ENCODE measurements around the gene ARSG. TPM values are rescaled to one million over a fixed set of nuclear protein-coding genes. Genes with fewer than 3 reads are reported as not detected.

The ARSG gene
- total RNA-seq, 2 donors from 2014 or later, result 3.1 to 3.6 TPM

- Histone ChIP-seq H3K36me3 (no peaks in the 10 kb centered on the region), H3K9me3 (no peaks in the 10 kb centered on the region), H3K27ac (peak overlapping the region; percentile 91 to 95), H3K4me3 (no peak overlapping the region), H3K27me3 (no peaks in the 10 kb centered on the region), H3K4me1 (peaks cover 0 to 54% of the 10 kb centered on the region in 2 donors)
- TF ChIP-seq CTCF (IDR thresholded peaks at IDR 0.05), result no peak
- DNase-seq (ENCODE audit: low spot score), result no peak
Observed at GRCh38 chr17:68459037-68459639, 167.8 kb downstream of the ARSG start.

- Histone ChIP-seq H3K9me3 (no peaks in the 10 kb centered on the region), H3K4me3 (no peak overlapping the region), H3K4me1 (peaks cover 0 to 44% of the 10 kb centered on the region in 2 donors), H3K27me3 (no peaks in the 10 kb centered on the region), H3K27ac (peak overlapping the region; percentile 91 to 95), H3K36me3 (no peaks in the 10 kb centered on the region)
- no peak for TF ChIP-seq CTCF (IDR thresholded peaks at IDR 0.05)
- no peak for DNase-seq (ENCODE audit: low spot score)
Observed at GRCh38 chr17:68460146-68460545, 168.9 kb downstream of the ARSG start.

- H3K36me3 ChIP-seq, result no peaks in the 10 kb centered on the region
- H3K27ac ChIP-seq, result peak overlapping the region; percentile 91 to 95
- no peak for TF ChIP-seq CTCF (IDR thresholded peaks at IDR 0.05)
- no peak overlapping the region for H3K4me3 ChIP-seq
- H3K9me3 ChIP-seq, result no peaks in the 10 kb centered on the region
- H3K4me1 ChIP-seq, result peaks cover 0 to 41% of the 10 kb centered on the region in 2 donors
- H3K27me3 ChIP-seq, result no peaks in the 10 kb centered on the region
- DNase-seq (ENCODE audit: low spot score), result no peak
Observed at GRCh38 chr17:68460715-68461114, 169.4 kb downstream of the ARSG start.

GRCh38 chr17:68461122-68461539 lies 169.8 kb downstream of the ARSG start:
- Histone ChIP-seq H3K4me3 (no peak overlapping the region), H3K27me3 (no peaks in the 10 kb centered on the region), H3K4me1 (peaks cover 0 to 41% of the 10 kb centered on the region in 2 donors), H3K9me3 (no peaks in the 10 kb centered on the region), H3K36me3 (no peaks in the 10 kb centered on the region), H3K27ac (peak overlapping the region; percentile 91 to 95)
- no peak for DNase-seq (ENCODE audit: low spot score)
- no peak for TF ChIP-seq CTCF (IDR thresholded peaks at IDR 0.05)

GRCh38 chr17:68461589-68461988 lies 170.3 kb downstream of the ARSG start:
- Histone ChIP-seq H3K4me1 (peaks cover 0 to 41% of the 10 kb centered on the region in 2 donors), H3K9me3 (no peaks in the 10 kb centered on the region), H3K27ac (peak overlapping the region; percentile 91 to 95), H3K4me3 (no peak overlapping the region), H3K27me3 (no peaks in the 10 kb centered on the region), H3K36me3 (no peaks in the 10 kb centered on the region)
- TF ChIP-seq CTCF (IDR thresholded peaks at IDR 0.05), result no peak
- DNase-seq (ENCODE audit: low spot score), result no peak
